A673 (cell line): ENCODE data around the gene GLI2.

ENCODE experiments used
- EZH2 ChIP-seq: fragments of 200-600 bp; sonication (generic); IDR thresholded peaks from 2 replicates; pipeline ENCODE4 v1.6.1; 2017; ENCODE audit warnings: borderline replicate concordance, low read depth, mild to moderate bottlenecking, mixed read lengths, antibody characterized with exemption, low read length; ENCODE audit not compliant: poor library complexity, severe bottlenecking
- TF ChIP-seq, protein P1 (sequence below): fragments of 300-800, 200-600 bp; sonication (generic); conservative IDR thresholded peaks from 2 replicates; pipeline ENCODE4 v1.5.1; 2017; ENCODE audit warnings: low read depth, mild to moderate bottlenecking, antibody characterized with exemption, low read length, moderate library complexity, mixed read lengths

GRCh38 chr2:120770176-120770575 is 34.5 kb downstream of the GLI2 start:
- TF ChIP-seq, protein P1, sequence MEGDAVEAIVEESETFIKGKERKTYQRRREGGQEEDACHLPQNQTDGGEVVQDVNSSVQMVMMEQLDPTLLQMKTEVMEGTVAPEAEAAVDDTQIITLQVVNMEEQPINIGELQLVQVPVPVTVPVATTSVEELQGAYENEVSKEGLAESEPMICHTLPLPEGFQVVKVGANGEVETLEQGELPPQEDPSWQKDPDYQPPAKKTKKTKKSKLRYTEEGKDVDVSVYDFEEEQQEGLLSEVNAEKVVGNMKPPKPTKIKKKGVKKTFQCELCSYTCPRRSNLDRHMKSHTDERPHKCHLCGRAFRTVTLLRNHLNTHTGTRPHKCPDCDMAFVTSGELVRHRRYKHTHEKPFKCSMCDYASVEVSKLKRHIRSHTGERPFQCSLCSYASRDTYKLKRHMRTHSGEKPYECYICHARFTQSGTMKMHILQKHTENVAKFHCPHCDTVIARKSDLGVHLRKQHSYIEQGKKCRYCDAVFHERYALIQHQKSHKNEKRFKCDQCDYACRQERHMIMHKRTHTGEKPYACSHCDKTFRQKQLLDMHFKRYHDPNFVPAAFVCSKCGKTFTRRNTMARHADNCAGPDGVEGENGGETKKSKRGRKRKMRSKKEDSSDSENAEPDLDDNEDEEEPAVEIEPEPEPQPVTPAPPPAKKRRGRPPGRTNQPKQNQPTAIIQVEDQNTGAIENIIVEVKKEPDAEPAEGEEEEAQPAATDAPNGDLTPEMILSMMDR = no peak
- no peak for TF ChIP-seq EZH2
